ENCODE measurements around the gene JUND. TPM values are rescaled to one million over a fixed set of nuclear protein-coding genes. Genes with fewer than 3 reads are reported as not detected.

The JUND gene
- polyA plus RNA-seq, 1 of the 3 experiments (the other 2 are of a cell fraction): 115 TPM

DNA sequence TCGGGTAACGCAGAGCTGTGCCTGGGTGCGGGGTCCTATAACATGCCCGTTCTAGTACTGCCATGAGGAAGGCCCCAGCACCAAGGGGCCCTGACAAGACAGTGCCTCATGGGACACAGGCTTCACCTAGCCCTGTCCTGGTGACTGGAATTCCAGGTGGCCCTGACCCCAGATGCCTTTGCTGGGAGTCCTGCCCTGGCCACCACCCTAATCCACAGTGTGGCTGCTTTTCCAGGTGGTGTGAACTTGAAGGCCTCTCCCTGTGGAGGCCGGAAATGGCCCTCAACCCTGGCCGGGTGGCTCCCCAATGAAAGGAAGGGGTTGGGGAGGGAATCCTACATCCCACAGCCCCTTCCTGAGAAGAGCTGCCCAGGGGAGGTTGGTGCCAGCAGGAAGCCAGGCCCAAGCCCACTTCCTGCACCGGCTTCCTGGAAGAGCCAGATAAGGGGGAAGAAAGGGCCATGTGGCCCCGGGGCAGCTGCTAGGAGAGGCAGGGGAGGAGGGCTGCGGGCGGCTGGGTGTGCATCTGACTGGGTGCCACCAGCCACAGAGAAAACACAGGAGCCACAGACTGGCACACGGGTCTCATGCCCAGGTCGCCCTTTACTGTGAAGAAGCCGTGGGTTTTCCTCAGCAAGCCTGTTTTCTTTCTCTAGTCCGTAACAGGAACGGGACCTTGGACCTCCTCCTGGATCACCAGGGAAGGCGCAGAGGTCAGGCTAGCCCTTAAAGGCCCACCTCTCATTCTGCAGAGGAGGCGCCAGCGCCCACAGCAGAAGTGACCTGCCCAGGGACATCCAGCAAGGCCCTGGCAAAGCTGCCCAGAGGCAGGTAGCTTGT is 36.8 kb upstream of the JUND start:
- Histone ChIP-seq H3K9me3 (no peaks in the 10 kb centered on the region), H3K4me3 (ENCODE audit: low read depth in 2 of 2, low read length in 1 of 2) (no peak overlapping the region), H3K9me2 (no peaks in the 10 kb centered on the region), H3K4me1 (ENCODE audit: control insufficient read depth in 1 of 2, insufficient read depth in 2 of 2, low read depth in 1 of 2, low read length in 1 of 2) (peaks cover 9 to 24% of the 10 kb centered on the region in 2 experiments; a peak in 3 of 4 replicates), H3K27ac (ENCODE audit: low read depth in 2 of 2, low read length in 1 of 2) (peak overlapping the region in 1 of 2 experiments; percentile 82; a peak in 2 of 4 replicates), H2AFZ (ENCODE audit: low read depth) (no peak overlapping the region), H3F3A (replicated peaks; ENCODE audit: insufficient read depth) (peaks cover 11% of the 10 kb centered on the region), H3K79me2 (ENCODE audit: insufficient read depth) (peaks cover 55% of the 10 kb centered on the region), H3K27me3 (ENCODE audit: insufficient read depth) (no peaks in the 10 kb centered on the region), H4K20me1 (ENCODE audit: insufficient read depth) (no peaks in the 10 kb centered on the region), H3K4me2 (no peak overlapping the region), H3K36me3 (replicated peaks in 1 of 2; ENCODE audit: control insufficient read depth in 1 of 2, insufficient read depth in 2 of 2, low read length in 1 of 2) (peaks cover 0 to 10% of the 10 kb centered on the region in 2 experiments), H3K9ac (no peak overlapping the region)
- TF ChIP-seq RCOR1 (IDR thresholded peaks at IDR 0.05; ENCODE audit: low read length): no peak
- TF ChIP-seq GATA2 (CRISPR knock-in tag; IDR thresholded peaks at IDR 0.05): 0 out of 2 replicates have a peak, but pooled peaks have one; percentile 40
- 0 out of 2 replicates have a peak, but pooled peaks have one; percentile 45 for TF ChIP-seq FOXJ3 (CRISPR knock-in tag; IDR thresholded peaks at IDR 0.05)
- TF ChIP-seq, protein P1, sequence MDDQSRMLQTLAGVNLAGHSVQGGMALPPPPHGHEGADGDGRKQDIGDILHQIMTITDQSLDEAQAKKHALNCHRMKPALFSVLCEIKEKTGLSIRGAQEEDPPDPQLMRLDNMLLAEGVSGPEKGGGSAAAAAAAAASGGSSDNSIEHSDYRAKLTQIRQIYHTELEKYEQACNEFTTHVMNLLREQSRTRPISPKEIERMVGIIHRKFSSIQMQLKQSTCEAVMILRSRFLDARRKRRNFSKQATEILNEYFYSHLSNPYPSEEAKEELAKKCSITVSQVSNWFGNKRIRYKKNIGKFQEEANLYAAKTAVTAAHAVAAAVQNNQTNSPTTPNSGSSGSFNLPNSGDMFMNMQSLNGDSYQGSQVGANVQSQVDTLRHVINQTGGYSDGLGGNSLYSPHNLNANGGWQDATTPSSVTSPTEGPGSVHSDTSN (IDR thresholded peaks at IDR 0.05): no peak
- POLR2A ChIA-PET: interaction anchor here (0.7 to 4.0 kb wide), 5 partner anchors 10 to 43 kb away, joined by 3 to 31 read pairs (median 3); partner anchors contain the start of gene JUND
- CTCF ChIA-PET: interaction anchor here (0.9 to 9.7 kb wide), 5 partner anchors 13 to 66 kb away, joined by 3 to 103 read pairs (median 5); partner anchors contain the start of gene JUND
- DNase-seq: peak; percentile 85
- 66% methylated on average over 6 of the region's 18 CpGs for WGBS (ENCODE audit: low lambda C conversion rate)

DNA sequence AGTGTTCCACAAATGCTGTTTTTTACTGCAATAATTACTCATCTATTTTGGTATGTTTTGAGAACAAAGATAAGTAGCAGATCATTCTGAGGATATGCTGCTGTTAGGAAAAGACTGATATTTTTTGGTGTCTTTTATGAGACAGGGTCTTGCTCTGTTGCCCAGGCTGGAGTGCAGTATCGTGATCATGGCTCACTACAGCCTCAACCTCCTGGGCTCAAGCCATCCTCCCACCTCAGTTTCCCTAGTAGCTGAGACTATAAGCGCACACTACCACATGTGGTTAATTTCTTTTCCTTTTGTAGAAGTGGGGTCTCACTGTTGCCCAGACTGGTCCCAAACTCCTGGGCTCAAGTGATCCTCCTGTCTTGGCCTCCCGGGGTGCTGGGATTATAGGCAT is 32.0 kb upstream of the JUND start:
- Histone ChIP-seq H2AFZ (ENCODE audit: low read depth) (no peak overlapping the region), H3K9ac (no peak overlapping the region), H3K4me2 (no peak overlapping the region), H3K36me3 (replicated peaks in 1 of 2; ENCODE audit: control insufficient read depth in 1 of 2, insufficient read depth in 2 of 2, low read length in 1 of 2) (peaks cover 10 to 29% of the 10 kb centered on the region in 2 experiments), H3F3A (replicated peaks; ENCODE audit: insufficient read depth) (peaks cover 6% of the 10 kb centered on the region), H4K20me1 (ENCODE audit: insufficient read depth) (no peaks in the 10 kb centered on the region), H3K9me3 (no peaks in the 10 kb centered on the region), H3K27me3 (ENCODE audit: insufficient read depth) (no peaks in the 10 kb centered on the region), H3K79me2 (ENCODE audit: insufficient read depth) (peaks cover 11% of the 10 kb centered on the region; the same call in 1 of the 2 replicates), H3K4me1 (ENCODE audit: control insufficient read depth in 1 of 2, insufficient read depth in 2 of 2, low read depth in 1 of 2, low read length in 1 of 2) (peaks cover 0 to 7% of the 10 kb centered on the region in 2 experiments; a peak in 1 of 4 replicates), H3K9me2 (no peaks in the 10 kb centered on the region), H3K4me3 (ENCODE audit: low read depth in 2 of 2, low read length in 1 of 2) (no peak overlapping the region), H3K27ac (ENCODE audit: low read depth in 2 of 2, low read length in 1 of 2) (no peak overlapping the region)
- no peak for DNase-seq
- POLR2A ChIA-PET: no interaction called here
- CTCF ChIA-PET: interaction anchor here (1.5 to 9.7 kb wide), 2 partner anchors 9 to 33 kb away, joined by 6 to 103 read pairs; partner anchors contain the start of genes JUND and LSM4
- TF ChIP-seq FOXM1 (IDR thresholded peaks at IDR 0.05; ENCODE audit: low read depth) (no peak), RXRA (IDR thresholded peaks at IDR 0.05; ENCODE audit: borderline replicate concordance, low read depth) (no peak), MXI1 (IDR thresholded peaks at IDR 0.05; ENCODE audit: low read depth, low read length) (no peak), EZH2phosphoT487 (IDR thresholded peaks at IDR 0.05; ENCODE audit: borderline replicate concordance, low read depth) (no peak), TEAD4 (IDR thresholded peaks at IDR 0.05; ENCODE audit: borderline replicate concordance, insufficient read depth) (no peak)
- TF ChIP-seq, protein P2, sequence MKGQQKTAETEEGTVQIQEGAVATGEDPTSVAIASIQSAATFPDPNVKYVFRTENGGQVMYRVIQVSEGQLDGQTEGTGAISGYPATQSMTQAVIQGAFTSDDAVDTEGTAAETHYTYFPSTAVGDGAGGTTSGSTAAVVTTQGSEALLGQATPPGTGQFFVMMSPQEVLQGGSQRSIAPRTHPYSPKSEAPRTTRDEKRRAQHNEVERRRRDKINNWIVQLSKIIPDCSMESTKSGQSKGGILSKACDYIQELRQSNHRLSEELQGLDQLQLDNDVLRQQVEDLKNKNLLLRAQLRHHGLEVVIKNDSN (IDR thresholded peaks at IDR 0.05; ENCODE audit: borderline replicate concordance, low read depth): no peak
- WGBS (ENCODE audit: low lambda C conversion rate): 87% methylated on average over 2 of the region's 3 CpGs
